CMK (cell line): ENCODE measurements around the gene FOXN3.
"Not testable (repeated sequence)": the region's sequence is repeated elsewhere in the genome, so short reads cannot be mapped to it uniquely, and the experiment has no call there.

Source experiments
- DNase-seq: peaks from one replicate; pipeline ENCODE4 v3.0.0-alpha.2; 2010; ENCODE audit warnings: low read depth

The FOXN3 gene

DNA sequence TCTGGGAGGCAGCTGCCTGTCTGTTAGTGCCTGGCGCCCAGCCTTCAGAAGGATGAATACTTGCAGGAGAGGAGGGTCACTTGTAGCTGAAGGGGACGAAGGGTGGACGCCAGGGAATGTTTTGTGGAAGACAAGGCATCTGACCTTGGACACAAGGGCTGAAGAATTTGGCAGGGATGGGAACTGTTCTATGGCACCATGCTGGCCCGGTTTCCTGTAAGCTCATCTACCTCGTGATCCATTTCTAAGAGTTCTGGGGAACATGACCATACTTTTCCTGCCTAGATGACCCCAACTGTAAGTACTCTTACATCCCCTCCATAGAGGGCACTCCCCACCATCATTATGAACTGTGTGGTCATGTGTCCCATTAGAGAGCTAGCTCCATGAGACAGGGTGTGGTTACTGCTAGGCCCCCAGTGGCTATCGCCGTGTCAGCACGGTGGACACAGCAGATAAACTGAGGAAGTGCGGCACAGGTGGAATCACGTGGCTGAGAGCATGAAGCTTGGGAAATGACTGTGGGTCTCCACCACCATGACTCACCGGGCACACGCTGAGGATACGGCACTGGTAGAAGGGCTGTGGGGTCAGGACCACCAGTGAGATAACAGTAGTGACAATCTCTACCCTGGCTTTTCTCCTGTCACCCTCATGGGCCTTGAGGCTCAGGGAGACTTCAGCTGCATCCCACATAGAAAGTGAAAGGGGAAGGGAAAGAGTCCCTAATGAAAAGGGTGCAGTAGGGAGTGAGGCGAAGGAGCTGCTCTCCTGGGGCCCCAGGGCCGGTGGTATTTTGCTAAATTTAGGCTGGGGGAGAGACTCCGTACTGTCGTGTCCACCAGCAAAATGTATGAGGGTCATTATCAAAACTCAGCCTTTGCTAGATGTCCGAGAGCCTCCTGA is 252.6 kb downstream of the FOXN3 start:
- DNase-seq = peak; percentile 38

- DNase-seq = no peak
These were observed 253.9 kb downstream of the FOXN3 start for GRCh38 chr14:89163031-89163636.

- no peak for DNase-seq
These were observed 254.4 kb downstream of the FOXN3 start for GRCh38 chr14:89162586-89162985.

DNA sequence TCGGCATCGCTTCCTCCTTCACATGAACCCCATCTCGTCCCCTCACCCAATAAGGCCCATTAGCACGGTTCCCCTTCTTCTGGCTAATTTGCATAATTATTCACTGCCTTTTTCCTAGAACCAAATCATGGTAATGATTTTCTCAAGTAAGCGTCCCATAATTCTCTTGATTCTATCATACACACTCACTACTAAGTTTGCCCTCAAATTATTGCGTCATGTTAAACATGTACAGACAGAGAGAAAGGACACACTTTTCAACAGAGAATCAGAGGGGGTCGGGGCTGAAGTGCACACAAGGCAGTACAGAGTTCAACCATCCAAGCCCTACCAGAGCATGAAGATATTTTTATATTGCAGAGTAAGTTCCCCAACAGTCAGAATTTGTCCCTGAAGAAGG is 256.6 kb downstream of the FOXN3 start:
- DNase-seq = no peak

GRCh38 chr14:89158701-89159100 is 258.3 kb downstream of the FOXN3 start:
- DNase-seq = no peak

DNA sequence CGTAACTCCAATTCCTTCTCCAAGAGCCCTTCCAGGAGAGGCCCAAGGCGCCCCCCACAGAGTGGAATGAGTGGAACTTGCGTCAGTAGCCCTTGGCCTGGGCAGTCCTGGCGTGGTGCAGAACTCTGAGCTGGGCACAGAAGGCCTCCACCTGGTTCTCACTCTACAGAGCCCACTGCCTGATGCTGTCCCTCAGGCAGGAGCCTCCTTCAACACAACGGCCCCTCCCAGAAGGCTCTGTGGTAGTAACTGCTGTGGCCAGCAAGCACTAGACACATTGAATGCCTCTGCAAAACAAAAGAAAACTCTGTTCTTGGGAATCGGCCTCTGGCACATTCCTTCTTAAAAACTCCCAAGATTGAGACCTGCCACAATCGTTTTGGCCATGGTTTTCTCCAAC is 258.9 kb downstream of the FOXN3 start:
- not testable (repeated sequence) for DNase-seq

- no peak for DNase-seq
These were observed 261.5 kb downstream of the FOXN3 start for GRCh38 chr14:89155491-89155890.

GRCh38 chr14:89151693-89152092 is 265.3 kb downstream of the FOXN3 start:
- DNase-seq = not testable (repeated sequence)

GRCh38 chr14:89146274-89146673 is 270.8 kb downstream of the FOXN3 start:
- DNase-seq = no peak

- no peak for DNase-seq
These were observed 272.4 kb downstream of the FOXN3 start for GRCh38 chr14:89144642-89145041.

- DNase-seq = no peak
These were observed 273.0 kb downstream of the FOXN3 start for GRCh38 chr14:89144066-89144465.

GRCh38 chr14:89143595-89143994 is 273.4 kb downstream of the FOXN3 start:
- DNase-seq = no peak

DNA sequence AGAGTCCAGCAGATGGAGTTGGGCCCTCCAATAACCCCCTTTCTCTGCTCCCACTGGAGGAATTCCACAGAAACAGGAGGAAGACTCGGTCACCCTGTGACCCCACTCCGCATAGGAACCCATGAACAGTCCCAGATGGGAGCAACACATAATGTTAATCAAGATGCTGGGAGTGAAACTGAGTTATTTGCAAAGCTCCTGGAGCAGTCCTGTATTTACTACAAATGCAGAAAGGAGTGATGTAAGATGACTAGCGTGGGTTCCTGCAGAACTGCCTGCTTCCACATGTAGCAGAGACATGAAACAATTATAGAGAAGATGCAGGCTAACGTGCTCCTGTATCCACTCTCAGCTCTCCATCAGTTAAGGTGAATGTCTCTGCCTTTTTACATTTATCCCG is 274.7 kb downstream of the FOXN3 start:
- no peak for DNase-seq

DNA sequence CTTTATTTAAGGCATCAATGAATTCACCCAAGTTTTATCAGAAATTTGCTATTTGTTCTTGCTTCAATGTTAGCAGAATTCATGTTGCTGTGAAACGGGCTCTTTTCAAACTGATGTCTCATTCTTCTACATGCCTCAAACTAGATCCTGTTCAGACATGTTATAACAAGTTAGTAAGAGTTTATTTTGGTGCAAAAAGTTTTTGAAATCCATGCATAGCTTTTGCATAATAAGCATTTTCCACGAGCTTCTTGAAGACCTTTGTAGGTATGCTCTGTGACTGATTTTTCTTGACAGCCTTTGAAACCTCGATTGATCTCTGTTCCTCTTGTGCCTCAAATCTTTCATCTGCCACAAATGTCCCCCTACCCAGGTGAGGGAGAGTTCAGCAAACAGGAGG is 275.2 kb downstream of the FOXN3 start:
- DNase-seq = no peak

DNA sequence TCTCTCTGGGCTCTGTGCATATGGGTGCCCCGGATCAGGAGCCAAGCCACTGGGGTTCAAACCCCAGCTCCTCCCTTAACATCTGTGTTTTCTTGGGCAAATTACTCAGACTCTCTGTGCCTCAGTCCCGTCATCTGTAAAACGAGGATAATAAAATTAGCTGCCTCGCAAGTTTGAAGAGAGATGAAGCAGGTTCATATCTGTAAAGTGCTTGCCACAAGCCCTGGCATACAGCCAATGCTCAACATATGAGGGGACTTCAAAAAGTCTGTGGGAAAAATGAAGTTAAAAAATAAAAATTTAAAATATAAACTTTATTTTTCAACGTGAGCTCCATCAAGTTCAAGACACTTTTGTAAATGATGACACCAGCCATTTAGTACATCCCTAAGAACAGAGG is 276.7 kb downstream of the FOXN3 start:
- no peak for DNase-seq

DNA sequence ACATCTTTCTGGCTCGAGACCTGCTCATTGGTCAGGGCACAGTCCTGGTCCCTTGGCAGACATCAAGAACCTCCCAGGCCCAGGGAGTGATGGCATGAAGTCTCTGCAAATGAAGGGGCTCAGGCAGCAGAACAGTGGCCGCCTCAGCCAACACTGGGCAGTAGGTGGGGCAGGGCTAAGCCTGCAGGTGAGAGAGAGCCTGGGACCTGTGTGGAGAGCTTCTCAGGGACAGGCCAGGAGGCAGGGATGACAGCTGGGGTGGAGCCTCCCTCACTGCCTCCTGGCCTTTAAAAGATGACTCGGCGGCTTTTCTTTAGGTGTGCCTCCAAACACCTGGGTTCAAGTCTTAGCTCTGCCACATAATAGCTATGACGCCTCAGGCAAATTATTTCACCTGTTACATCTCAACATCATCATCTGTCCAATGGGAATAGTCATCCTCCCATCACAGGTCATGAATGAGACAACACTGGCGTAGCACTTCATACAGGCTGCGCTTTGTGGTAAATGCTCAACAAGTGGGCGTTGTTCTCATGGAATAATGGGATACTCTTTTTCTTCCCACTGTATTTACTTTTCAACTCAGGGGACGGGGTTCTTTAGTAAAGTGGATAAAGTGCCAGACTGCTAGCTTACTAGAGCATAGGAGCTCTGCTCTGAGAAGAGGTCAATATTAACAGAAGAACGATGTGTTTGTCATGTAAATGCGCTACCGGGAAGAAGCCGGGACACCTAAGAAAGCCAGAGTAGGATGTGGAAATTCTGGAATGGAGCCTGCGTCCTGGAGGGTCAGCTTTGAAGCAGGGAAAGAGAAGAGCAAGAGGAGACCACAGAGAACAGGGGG is 277.4 kb downstream of the FOXN3 start:
- DNase-seq = no peak

DNA sequence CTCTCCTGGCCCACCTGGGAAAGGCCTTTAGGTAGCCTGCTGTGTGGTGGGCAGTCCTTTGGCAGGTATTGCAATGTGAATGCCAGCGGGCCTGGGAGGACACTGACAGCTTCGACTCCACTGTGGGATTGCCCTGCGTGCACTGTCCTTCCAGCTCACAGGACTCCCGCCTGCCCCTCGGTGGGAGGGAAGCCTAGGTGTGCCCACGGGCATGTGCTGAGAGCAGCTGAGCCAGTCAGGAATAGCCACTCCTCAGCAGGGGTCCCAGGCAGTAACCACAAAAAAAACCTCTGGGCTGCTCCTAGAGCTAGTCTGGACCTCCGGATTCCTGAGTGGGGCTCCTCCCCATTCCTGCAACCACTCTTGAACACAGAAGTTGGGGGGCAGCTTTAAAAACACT is 278.2 kb downstream of the FOXN3 start:
- no peak for DNase-seq

DNA sequence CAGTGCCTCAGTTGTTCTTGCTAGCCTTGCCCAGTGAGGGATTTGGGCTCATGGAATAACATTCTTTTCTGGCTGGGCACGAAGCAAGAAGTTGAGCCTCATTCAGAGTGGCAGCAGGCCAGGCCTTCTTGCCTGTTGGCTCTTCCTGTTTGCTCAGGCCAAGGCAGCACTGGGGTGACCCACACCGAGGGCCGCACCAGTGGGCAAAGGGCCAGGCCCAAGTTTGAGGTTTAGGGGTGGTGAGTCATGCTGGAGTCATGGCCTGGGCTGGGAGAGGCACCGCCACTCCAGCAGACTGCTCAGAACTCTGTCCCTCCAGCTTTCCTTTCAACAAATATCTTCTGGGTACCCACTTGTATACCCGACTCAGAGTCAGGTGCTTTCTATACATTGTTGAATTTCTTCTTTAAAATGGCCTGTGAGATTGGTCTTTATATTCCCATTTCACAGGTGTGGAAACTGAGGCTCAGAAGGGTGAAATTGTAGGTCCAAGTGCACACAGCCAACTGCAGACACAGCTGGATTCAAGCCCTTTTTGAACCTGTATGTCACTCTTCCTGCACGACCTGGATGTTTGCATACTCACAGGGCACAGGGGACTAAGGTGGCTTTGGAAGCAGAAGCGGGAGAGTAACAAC is 279.4 kb downstream of the FOXN3 start:
- no peak for DNase-seq

- DNase-seq = no peak
These were observed 280.4 kb downstream of the FOXN3 start for GRCh38 chr14:89136587-89136986.

DNA sequence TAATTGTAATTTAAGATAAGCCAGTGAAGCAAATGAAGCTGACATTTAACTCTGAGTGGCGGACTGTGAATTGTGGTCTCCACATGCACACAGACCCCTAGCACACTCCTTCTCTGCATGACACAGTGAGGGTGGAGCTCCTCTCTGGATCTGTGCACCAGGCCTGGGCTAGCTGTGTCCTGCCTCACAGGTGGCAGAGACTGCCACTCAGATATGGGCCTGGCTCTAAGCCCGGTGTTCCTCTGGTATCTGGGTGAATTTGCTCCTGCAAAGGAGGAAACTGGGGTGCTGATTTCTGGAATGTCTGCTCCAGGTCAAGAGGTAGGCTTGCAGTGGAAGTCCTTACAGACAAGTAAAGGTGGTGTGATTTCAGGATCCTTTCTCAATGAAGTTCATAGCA is 282.4 kb downstream of the FOXN3 start:
- DNase-seq = no peak

DNA sequence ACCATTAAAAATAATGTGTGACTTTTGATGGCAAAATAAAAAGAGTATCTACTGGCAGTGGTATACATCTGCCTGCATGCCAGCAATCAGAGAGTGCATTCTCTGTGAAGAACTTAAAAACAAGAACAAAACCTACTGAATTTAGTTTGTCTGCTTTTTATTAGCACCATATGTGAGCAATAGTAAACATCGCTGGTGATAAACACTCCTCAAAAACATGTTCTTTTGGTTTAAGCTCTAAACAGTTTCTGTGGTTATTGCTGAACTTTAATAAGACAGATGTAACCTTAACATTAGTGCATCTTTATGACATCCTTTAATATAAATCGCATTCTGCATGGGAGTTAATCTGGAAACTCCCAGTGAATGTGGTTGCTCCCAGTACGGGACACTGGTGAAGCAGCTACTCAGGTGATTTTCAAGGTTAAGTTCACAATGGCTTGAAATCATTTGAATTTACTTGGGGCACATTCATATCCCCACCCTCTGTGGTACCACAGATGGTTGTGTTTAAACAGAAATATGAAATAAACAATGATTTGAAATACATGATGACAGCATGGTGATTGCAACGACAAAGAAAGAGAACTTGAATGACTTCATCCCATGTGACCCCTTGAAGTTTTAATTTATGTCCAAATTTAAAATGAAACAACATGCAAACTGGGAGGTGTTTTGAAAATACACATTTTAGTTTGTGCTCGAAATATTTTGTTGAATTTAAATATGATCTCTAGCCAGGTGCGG is 285.9 kb downstream of the FOXN3 start:
- no peak for DNase-seq

DNA sequence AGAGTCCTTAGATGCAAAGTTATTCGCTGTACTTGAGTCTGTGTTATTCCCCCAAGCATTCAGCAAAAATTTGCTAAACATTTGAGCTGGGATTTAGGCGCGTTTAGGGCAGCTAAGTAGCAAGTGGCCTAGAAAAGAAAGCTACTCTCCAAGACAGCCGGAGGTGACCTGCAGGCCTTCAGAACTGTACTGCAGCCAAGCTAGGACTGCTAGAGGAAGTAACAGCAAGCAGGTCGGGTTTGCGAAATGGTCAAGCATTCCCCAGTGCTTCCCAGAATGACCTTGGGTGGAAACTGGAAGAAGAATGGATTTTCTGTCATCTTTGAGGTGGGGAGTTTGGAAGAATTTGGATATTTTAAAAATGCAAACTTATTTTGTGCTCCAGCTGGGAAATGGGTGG is 287.5 kb downstream of the FOXN3 start:
- no peak for DNase-seq
